ENCODE results near the gene CNGA2. TPM values are rescaled to one million over a fixed set of nuclear protein-coding genes. Genes with fewer than 3 reads are reported as not detected.

CNGA2 gene
- total RNA-seq, 1 experiment from 2014 or later = not detected

GRCh38 chrX:151702026-151702714 lies 32.4 kb upstream of the CNGA2 start (continued):
- TF ChIP-seq REST (IDR thresholded peaks at IDR 0.05; ENCODE audit: low read depth) = no peak
- TF ChIP-seq RAD21 (IDR thresholded peaks at IDR 0.05; ENCODE audit: low read depth) = no peak
- TF ChIP-seq SRF (IDR thresholded peaks at IDR 0.05; ENCODE audit: low read depth) = no peak
- no peak for TF ChIP-seq CBX3 (IDR thresholded peaks at IDR 0.05; ENCODE audit: low read depth)

DNA sequence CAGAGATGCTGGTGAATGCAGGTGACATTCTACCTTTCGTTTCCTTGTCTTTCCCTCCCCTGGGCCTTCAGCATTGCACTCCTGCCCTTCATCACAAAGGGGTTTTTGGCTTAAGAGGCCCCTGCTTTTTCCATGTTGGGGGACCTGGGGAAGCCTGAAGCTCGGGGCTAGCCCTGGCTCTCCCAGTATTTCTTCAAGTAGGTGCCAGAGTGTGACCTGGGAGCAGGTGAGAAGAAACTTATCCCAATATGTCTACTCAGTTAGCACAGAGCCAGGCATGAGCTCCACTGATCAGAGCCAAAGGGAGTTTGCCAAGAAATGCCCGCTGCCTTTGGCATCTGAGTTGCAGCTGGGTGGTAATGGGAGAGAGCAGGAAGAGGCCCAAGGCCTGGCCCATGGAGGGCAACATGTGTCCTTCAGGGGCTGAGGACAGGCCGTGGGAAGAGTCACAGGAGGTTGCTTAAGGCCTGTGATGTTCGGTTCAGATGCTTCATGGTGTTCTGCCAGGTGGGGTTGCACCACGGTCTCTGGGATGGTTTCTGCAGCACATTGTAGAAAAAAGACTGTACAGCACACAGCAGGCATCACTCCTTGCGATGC lies 31.7 kb upstream of the CNGA2 start:
- Histone ChIP-seq H3K4me3 (replicated peaks in 1 of 2; ENCODE audit: low read depth in 1 of 2, low read length in 2 of 2) (no peak overlapping the region), H3K27me3 (ENCODE audit: insufficient read depth, low read length) (no peaks in the 10 kb centered on the region), H2AFZ (ENCODE audit: low read depth, low read length, poor library complexity, severe bottlenecking) (no peak overlapping the region), H3K9me3 (ENCODE audit: control insufficient read depth in 1 of 2, insufficient read depth in 1 of 2, low read depth in 1 of 2, low read length in 2 of 2) (no peaks in the 10 kb centered on the region), H3K27ac (ENCODE audit: low read depth, low read length) (no peak overlapping the region), H3K4me1 (ENCODE audit: control insufficient read depth in 1 of 2, insufficient read depth in 2 of 2, low read length in 2 of 2) (no peaks in the 10 kb centered on the region), H3K9ac (ENCODE audit: low read length) (no peak overlapping the region), H3K4me2 (ENCODE audit: low read length) (no peak overlapping the region), H3K9me2 (ENCODE audit: insufficient read depth) (no peaks in the 10 kb centered on the region), H3K79me2 (ENCODE audit: insufficient read depth, low read length) (no peaks in the 10 kb centered on the region), H3K36me3 (ENCODE audit: control insufficient read depth in 1 of 2, insufficient read depth in 2 of 2, low read length in 2 of 2) (no peaks in the 10 kb centered on the region), H4K20me1 (ENCODE audit: insufficient read depth) (no peaks in the 10 kb centered on the region)
- RAD21 ChIA-PET (ENCODE audit: low non-redundant PET in 1 of 2, low total read pairs in 2 of 2, uncharacterized antibody in 2 of 2, unreplicated experiment in 2 of 2) = no interaction called here
- no TSS peak for BruUV-seq (replicated peaks)
- TF ChIP-seq JUND (IDR thresholded peaks at IDR 0.05) = no peak
- no peak for TF ChIP-seq CTCF (IDR thresholded peaks at IDR 0.05 in 2 of 3, conservative IDR thresholded peaks at IDR 0.05 in 1 of 3; ENCODE audit: borderline replicate concordance in 1 of 3, insufficient read depth in 1 of 3, low read depth in 2 of 3, low read length in 2 of 3)
- no peak for TF ChIP-seq YY1 (IDR thresholded peaks at IDR 0.05; ENCODE audit: extremely low read depth, insufficient replicate concordance, low read depth, low read length)
- TF ChIP-seq SRF (IDR thresholded peaks at IDR 0.05; ENCODE audit: low read depth) = no peak
- no peak for TF ChIP-seq CEBPB (IDR thresholded peaks at IDR 0.05; ENCODE audit: low read depth)
- no peak for TF ChIP-seq TCF7L2 (IDR thresholded peaks at IDR 0.05; ENCODE audit: borderline replicate concordance, extremely low read depth, insufficient read depth, insufficient read length)
- TF ChIP-seq, protein P1, sequence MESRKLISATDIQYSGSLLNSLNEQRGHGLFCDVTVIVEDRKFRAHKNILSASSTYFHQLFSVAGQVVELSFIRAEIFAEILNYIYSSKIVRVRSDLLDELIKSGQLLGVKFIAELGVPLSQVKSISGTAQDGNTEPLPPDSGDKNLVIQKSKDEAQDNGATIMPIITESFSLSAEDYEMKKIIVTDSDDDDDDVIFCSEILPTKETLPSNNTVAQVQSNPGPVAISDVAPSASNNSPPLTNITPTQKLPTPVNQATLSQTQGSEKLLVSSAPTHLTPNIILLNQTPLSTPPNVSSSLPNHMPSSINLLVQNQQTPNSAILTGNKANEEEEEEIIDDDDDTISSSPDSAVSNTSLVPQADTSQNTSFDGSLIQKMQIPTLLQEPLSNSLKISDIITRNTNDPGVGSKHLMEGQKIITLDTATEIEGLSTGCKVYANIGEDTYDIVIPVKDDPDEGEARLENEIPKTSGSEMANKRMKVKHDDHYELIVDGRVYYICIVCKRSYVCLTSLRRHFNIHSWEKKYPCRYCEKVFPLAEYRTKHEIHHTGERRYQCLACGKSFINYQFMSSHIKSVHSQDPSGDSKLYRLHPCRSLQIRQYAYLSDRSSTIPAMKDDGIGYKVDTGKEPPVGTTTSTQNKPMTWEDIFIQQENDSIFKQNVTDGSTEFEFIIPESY (IDR thresholded peaks at IDR 0.05; ENCODE audit: extremely low read depth, insufficient replicate concordance, low read length) = no peak
- TF ChIP-seq, protein P2, sequence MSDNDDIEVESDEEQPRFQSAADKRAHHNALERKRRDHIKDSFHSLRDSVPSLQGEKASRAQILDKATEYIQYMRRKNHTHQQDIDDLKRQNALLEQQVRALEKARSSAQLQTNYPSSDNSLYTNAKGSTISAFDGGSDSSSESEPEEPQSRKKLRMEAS (IDR thresholded peaks at IDR 0.05) = no peak
- TF ChIP-seq EGR1 (IDR thresholded peaks at IDR 0.05; ENCODE audit: low read depth) = no peak
- no peak for TF ChIP-seq FOSL1 (IDR thresholded peaks at IDR 0.05; ENCODE audit: low read depth)
- no peak for TF ChIP-seq ELF1 (IDR thresholded peaks at IDR 0.05; ENCODE audit: borderline replicate concordance, low read depth)
- no peak for DNase-seq (ENCODE audit: low read depth, low spot score)
- intact Hi-C loops (cut with micrococcal nuclease) = no loop called here
- ATAC-seq = no peak
- CTCF ChIA-PET = no interaction called here
- POLR2A ChIA-PET = no interaction called here
